MM.1S (cell line): ENCODE results near the gene CYS1.

Experiments
- DNase-seq: peaks from one replicate; pipeline ENCODE4 v3.0.0-alpha.2; 2015
- H2AFZ ChIP-seq: fragments of 300-600 bp; sonication (generic); 2 replicates; pipeline ENCODE4 v1.6.0; 2016; ENCODE audit warnings: antibody characterized with exemption, low read length
- H3F3A ChIP-seq: fragments of 300-600 bp; sonication (generic); 2 replicates; pipeline ENCODE4 v1.6.1; 2016; ENCODE audit warnings: mild to moderate bottlenecking, antibody characterized with exemption, low read length, moderate library complexity, mixed read lengths; ENCODE audit not compliant: insufficient read depth
- H3K27ac ChIP-seq: fragments of 300-600 bp; sonication (generic); 2 replicates; pipeline ENCODE4 v1.5.1; 2016; ENCODE audit warnings: mild to moderate bottlenecking, low read length
- H3K27me3 ChIP-seq: fragments of 300-600 bp; sonication (generic); replicated peaks from 2 replicates; pipeline ENCODE4 v1.6.0; 2016; ENCODE audit warnings: low read length; ENCODE audit not compliant: insufficient read depth
- H3K36me3 ChIP-seq: fragments of 300-600 bp; sonication (generic); replicated peaks from 2 replicates; pipeline ENCODE4 v1.6.1; 2016; ENCODE audit warnings: mild to moderate bottlenecking, low read length, mixed read lengths; ENCODE audit not compliant: insufficient read depth
- H3K4me1 ChIP-seq: fragments of 300-600 bp; sonication (generic); 2 replicates; pipeline ENCODE4 v1.6.1; 2016; ENCODE audit warnings: low read length, mixed read lengths
- H3K4me2 ChIP-seq: fragments of 300-600 bp; sonication (generic); 2 replicates; pipeline ENCODE4 v1.6.0; 2016; ENCODE audit warnings: low read depth, low read length
- H3K4me3 ChIP-seq: fragments of 300-600 bp; sonication (generic); 2 replicates; pipeline ENCODE4 v1.5.1; 2016; ENCODE audit warnings: low read length, mixed read lengths
- H3K79me2 ChIP-seq: fragments of 300-600 bp; sonication (generic); 2 replicates; pipeline ENCODE4 v1.6.1; 2016; ENCODE audit warnings: mixed run types, low read length, mixed read lengths
- H3K9ac ChIP-seq: fragments of 300-600 bp; sonication (generic); 2 replicates; pipeline ENCODE4 v1.6.1; 2016; ENCODE audit warnings: low read length, mixed read lengths
- H3K9me2 ChIP-seq: fragments of 300-600 bp; sonication (generic); replicated peaks from 2 replicates; pipeline ENCODE4 v1.6.1; 2016; ENCODE audit warnings: mild to moderate bottlenecking, low read length, mixed read lengths; ENCODE audit not compliant: insufficient read depth
- H3K9me3 ChIP-seq: fragments of 300-600 bp; sonication (generic); replicated peaks from 2 replicates; pipeline ENCODE4 v1.6.1; 2016; ENCODE audit warnings: mild to moderate bottlenecking, low read length, mixed read lengths; ENCODE audit not compliant: insufficient read depth
- H4K20me1 ChIP-seq: fragments of 300-600 bp; sonication (generic); 2 replicates; pipeline ENCODE4 v1.6.1; 2016; ENCODE audit warnings: mild to moderate bottlenecking, low read length, moderate library complexity, mixed read lengths; ENCODE audit not compliant: insufficient read depth
- EZH2 ChIP-seq: fragments of 300-600 bp; sonication (generic); optimal IDR thresholded peaks from 2 replicates; pipeline ENCODE3; 2017; ENCODE audit warnings: low read depth, mild to moderate bottlenecking, antibody characterized with exemption, low read length, mixed read lengths
- EZH2phosphoT487 ChIP-seq: fragments of 300-600 bp; sonication (generic); IDR thresholded peaks from 2 replicates; pipeline ENCODE4 v1.6.1; 2018; ENCODE audit warnings: antibody characterized with exemption, low read length
- TF ChIP-seq, protein P1 (sequence below): fragments of 300-600 bp; sonication (generic); IDR thresholded peaks from 2 replicates; pipeline ENCODE4 v1.5.1; 2016; ENCODE audit warnings: antibody characterized with exemption, low read length, mixed read lengths

Gene CYS1

DNA sequence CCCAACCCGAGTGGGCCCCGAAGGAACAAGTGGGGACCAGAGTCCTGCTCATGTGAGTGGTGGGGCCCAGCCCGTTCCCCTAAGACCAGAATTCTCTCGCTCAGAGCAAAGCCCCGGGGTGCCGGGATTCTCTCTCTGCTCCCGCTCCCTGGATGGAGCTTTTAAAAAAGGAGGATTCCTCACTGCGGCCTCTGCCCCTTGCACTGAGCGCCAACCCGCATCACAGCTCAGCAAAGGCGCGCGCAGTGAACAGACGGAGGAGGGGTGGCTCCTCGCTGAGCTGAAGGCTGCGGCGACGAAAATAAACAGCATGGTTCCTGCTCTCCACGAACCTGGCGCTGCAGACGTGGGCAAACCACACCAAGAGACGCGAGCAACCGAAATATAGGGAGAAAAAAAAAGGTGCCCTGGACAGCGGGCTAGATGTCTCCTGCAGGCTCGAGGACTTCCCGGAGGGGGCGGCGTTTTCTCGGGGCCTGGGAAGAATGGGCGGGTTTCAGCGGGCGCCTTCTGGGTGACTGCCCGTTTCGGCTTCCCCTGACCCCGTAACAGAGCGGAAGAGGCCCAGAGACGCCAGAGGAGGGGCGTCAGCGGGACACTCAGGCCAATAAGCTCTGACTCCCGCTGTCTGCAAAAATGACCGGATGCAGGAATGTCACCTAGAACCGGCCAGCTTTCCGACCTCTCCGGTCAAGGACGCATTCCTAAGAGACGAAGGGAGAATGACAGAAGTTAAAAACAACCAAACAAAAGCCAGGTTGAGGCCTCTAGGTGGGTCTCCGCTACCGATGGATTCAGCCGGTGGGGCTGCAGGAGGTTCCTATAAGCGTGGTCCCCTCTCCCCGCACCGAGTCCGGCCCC lies 37.7 kb downstream of the CYS1 start:
- Histone ChIP-seq H3K36me3 (no peaks in the 10 kb centered on the region), H3K27me3 (no peaks in the 10 kb centered on the region), H3K27ac (no peak overlapping the region), H3K9ac (no peak overlapping the region), H3K9me3 (no peaks in the 10 kb centered on the region), H2AFZ (peak overlapping the region; percentile 56; the same call in 1 of the 2 replicates), H3K4me2 (peak overlapping the region; percentile 49; the same call in 1 of the 2 replicates), H3K4me1 (0 out of 2 replicates have a peak, but pooled peaks cover 3% of the 10 kb centered on the region), H3K9me2 (no peaks in the 10 kb centered on the region), H3K4me3 (no peak overlapping the region), H4K20me1 (no peaks in the 10 kb centered on the region), H3K79me2 (peaks cover 15% of the 10 kb centered on the region), H3F3A (no peaks in the 10 kb centered on the region)
- no peak for TF ChIP-seq EZH2phosphoT487
- TF ChIP-seq, protein P1, sequence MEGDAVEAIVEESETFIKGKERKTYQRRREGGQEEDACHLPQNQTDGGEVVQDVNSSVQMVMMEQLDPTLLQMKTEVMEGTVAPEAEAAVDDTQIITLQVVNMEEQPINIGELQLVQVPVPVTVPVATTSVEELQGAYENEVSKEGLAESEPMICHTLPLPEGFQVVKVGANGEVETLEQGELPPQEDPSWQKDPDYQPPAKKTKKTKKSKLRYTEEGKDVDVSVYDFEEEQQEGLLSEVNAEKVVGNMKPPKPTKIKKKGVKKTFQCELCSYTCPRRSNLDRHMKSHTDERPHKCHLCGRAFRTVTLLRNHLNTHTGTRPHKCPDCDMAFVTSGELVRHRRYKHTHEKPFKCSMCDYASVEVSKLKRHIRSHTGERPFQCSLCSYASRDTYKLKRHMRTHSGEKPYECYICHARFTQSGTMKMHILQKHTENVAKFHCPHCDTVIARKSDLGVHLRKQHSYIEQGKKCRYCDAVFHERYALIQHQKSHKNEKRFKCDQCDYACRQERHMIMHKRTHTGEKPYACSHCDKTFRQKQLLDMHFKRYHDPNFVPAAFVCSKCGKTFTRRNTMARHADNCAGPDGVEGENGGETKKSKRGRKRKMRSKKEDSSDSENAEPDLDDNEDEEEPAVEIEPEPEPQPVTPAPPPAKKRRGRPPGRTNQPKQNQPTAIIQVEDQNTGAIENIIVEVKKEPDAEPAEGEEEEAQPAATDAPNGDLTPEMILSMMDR = no peak
- no peak for TF ChIP-seq EZH2
- DNase-seq = no peak

DNA sequence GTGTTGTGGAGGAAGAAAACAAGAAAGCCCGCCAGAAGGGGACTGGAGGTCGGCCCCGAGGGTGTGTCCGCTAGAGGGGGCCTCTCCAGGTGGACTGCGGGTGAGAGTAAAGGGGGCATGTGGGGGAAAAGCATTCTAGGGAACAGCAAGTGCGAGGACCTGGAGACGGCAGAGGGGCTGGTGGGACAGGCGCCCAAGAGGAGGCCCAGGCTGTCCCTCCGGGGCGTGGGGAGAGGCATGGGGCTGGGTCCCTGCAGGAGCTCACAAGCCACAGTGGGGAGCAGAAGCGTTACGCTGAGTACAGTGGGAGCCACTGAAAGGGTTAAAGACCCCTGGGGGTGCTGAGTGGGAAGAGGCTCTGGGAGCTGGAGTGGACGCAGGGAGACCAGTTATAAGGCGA lies 38.5 kb downstream of the CYS1 start:
- Histone ChIP-seq H3K36me3 (no peaks in the 10 kb centered on the region), H3K4me3 (no peak overlapping the region), H4K20me1 (no peaks in the 10 kb centered on the region), H3K9me2 (no peaks in the 10 kb centered on the region), H3K9ac (no peak overlapping the region), H3K27ac (no peak overlapping the region), H3K4me1 (0 out of 2 replicates have a peak, but pooled peaks cover 3% of the 10 kb centered on the region), H2AFZ (no peak overlapping the region), H3K27me3 (no peaks in the 10 kb centered on the region), H3K9me3 (no peaks in the 10 kb centered on the region), H3K79me2 (peaks cover 15% of the 10 kb centered on the region), H3K4me2 (no peak overlapping the region), H3F3A (no peaks in the 10 kb centered on the region)
- no peak for DNase-seq
- TF ChIP-seq, protein P1 = no peak
- no peak for TF ChIP-seq EZH2phosphoT487
- TF ChIP-seq EZH2 = no peak

DNA sequence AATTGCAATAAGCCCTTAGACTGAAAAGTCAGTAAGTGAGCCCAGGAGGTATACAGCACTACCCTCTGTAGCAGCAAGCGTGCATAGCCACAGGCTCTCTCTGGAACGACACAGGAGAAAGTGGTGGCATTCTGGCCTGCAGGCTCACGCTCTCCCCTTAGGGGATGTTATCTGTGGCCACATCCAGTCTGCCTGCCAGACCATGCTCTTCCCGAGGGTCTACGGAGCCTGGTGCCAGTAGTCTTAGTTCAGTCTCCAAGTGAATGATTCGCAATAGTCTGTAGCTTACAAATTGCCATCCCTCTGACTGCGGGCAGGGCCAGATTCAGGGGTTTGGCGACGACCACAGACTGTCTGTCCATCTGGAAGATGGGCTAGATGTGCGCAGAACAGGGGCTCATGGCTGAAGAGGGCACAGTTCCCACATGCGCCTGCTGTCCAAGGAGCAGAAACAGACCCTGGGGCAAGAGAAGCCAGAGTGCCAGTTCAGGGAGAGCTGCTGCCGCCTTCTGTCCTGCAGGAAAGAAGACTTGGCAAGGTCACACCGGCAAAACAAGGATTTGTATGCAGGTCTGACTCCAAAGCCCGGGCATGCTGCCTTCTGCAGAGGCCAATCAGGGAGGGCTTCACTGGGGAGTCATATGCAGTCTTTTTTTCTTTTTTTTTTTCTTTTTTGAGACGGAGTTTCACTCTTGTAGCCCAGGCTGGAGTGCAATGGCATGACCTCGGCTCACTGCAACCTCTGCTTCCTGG lies 40.4 kb downstream of the CYS1 start:
- Histone ChIP-seq H3K4me2 (no peak overlapping the region), H3K9me3 (no peaks in the 10 kb centered on the region), H3K9me2 (no peaks in the 10 kb centered on the region), H3K27me3 (no peaks in the 10 kb centered on the region), H2AFZ (no peak overlapping the region), H3F3A (no peaks in the 10 kb centered on the region), H3K27ac (no peak overlapping the region), H3K79me2 (peaks cover 7% of the 10 kb centered on the region), H4K20me1 (no peaks in the 10 kb centered on the region), H3K36me3 (no peaks in the 10 kb centered on the region), H3K4me3 (no peak overlapping the region), H3K9ac (no peak overlapping the region), H3K4me1 (peaks cover 12% of the 10 kb centered on the region)
- no peak for TF ChIP-seq EZH2
- TF ChIP-seq, protein P1 = no peak
- TF ChIP-seq EZH2phosphoT487 = no peak
- DNase-seq = no peak
